GM19328 (cell line): ENCODE data around the gene SNAPIN.

Experiments used
- ATAC-seq: cut with Tn5 transposase; IDR thresholded peaks from one replicate; pipeline ENCODE4 v1.9.1; 2021; ENCODE audit warnings: mild to moderate bottlenecking, moderate library complexity; ENCODE audit not compliant: unreplicated experiment

Gene SNAPIN

DNA sequence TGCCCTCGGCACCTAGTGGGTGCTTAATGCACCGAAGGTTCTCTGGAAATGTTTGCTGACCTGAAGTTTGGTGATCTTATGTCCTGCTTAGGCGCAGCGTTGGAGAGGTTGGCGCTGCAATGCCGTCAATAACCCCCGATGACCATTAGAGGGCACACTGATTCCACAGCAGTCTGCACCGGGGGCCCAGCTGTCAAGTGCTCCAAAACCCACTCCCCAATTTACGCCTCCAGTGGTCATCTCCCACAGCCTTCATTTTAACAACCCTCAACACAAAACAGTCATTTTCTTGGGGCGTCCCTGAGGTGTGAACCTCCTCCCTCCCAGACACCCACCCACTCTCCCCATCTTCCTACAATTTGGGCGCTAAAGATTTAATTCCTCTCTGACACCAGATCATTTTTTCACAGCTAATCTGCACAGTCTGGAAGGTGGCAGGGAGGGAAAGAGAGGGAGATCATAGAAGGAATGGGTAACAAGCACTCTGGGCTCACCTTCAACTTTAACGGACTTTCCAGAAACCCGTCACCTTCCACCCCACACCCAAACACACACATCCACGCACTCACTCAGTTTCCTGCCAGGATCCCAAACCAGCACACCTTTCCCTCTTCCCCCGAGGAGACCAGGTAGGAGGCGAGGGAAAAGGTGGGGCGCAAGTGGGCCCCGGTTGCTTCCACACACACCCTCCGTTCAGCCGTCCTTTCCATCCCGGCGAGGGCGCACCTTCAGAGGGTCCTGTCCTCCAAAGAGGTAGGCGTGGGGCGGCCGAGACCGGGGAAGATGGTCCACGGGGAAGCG is 19.4 kb downstream of the SNAPIN start:
- ATAC-seq, result no peak

DNA sequence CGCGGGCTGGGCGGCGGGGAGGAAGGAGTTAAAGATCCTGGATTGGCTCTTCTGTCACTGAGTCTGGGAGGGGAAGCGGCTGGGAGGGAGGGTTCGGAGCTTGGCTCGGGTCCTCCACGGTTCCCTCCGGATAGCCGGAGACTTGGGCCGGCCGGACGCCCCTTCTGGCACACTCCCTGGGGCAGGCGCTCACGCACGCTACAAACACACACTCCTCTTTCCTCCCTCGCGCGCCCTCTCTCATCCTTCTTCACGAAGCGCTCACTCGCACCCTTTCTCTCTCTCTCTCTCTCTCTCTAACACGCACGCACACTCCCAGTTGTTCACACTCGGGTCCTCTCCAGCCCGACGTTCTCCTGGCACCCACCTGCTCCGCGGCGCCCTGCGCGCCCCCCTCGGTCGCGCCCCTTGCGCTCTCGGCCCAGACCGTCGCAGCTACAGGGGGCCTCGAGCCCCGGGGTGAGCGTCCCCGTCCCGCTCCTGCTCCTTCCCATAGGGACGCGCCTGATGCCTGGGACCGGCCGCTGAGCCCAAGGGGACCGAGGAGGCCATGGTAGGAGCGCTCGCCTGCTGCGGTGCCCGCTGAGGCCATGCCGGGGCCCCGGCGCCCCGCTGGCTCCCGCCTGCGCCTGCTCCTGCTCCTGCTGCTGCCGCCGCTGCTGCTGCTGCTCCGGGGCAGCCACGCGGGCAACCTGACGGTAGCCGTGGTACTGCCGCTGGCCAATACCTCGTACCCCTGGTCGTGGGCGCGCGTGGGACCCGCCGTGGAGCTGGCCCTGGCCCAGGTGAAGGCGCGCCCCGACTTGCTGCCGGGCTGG is 20.2 kb downstream of the SNAPIN start, which contains the start of gene NPR1:
Gene NPR1 (plus strand): TSS at position 170 of the 818 bp plus-strand sequence. CDS start 421 bp downstream, at position 591.
- ATAC-seq, result no peak

DNA sequence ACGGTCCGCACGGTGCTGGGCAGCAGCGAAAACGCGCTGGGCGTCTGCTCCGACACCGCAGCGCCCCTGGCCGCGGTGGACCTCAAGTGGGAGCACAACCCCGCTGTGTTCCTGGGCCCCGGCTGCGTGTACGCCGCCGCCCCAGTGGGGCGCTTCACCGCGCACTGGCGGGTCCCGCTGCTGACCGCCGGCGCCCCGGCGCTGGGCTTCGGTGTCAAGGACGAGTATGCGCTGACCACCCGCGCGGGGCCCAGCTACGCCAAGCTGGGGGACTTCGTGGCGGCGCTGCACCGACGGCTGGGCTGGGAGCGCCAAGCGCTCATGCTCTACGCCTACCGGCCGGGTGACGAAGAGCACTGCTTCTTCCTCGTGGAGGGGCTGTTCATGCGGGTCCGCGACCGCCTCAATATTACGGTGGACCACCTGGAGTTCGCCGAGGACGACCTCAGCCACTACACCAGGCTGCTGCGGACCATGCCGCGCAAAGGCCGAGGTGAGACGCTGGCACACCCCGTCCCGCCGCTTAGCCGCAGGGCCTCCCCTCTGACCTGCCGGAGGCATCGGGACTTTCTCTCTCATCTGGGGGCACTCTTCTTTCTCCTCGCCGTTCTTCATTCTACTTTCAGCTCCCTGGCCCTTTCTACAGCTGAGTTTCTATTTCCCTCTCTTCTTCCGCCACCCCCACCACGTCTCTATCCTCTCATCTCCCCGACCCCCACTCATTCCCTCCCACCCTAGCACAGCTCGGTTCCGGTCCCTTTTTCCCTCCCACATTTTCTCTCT is 21.0 kb downstream of the SNAPIN start:
- ATAC-seq, result no peak

DNA sequence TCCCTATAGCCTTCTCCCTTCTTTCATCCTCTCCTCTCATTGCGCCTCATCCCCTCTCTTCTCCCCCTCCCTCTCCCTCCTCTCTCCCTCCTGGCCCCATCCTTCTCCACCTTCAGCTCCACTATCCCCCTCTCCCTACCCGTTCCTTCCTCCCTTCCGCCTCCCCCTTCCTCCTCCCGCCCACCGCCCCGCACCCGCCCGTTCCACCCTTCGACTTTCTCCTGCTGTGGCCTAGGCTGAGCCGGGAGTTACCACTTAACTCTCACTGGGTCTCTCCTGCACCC is 21.6 kb downstream of the SNAPIN start:
- no peak for ATAC-seq

DNA sequence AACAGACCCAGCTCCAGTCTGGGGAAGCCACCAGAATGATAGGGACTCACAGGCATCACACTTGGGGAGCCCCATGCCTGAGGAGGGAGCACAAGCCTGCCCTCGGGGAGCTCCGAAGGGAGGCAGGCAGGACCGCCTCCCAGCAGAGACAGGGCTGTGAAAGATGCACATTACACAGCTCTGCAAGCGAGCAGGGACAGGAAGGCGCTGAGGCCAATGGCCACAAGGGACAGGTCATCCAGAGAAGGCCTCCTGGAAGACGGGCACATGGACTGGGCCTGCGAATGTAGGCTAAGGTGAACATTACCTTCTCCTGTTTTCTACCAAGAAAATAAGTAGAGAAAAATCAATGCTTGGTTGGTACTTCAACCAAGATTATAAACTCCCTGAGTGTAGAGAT is 24.2 kb downstream of the SNAPIN start:
- ATAC-seq, result no peak

DNA sequence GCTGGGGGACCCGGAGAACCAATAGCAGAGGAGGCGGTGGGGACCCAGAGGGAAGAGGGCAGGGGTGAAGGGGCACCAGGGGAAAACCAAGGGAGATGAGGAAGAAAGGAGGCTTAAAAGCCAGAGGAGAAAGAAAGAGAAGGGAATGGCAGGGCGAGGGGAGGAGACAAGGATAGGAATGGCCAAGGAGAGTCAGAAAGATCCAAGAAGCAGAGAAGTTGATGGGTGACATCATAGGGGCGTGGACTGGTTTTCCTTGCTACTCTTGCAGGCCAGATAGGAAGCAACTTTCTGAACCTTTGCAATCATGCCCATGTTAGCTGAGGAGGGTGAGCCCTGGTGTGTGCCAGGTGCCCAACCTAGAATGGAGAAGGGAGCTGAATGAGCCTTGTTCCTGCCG is 25.4 kb downstream of the SNAPIN start:
- no peak for ATAC-seq

DNA sequence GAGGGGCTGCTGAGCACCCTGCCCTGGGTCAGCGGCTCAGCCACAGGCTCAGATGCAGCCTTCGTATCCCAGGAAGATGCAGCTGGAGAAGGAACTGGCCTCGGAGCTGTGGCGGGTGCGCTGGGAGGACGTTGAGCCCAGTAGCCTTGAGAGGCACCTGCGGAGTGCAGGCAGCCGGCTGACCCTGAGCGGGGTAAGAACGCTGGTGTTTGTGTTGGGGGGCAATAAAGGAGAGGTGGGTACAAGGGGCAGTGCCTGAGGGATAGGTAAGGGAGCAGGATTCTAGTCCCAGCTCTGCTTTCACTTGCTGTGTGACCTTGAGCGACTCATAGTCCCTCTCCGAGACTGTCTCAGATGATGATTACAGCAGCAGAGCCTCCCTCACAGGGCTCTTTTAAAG is 26.4 kb downstream of the SNAPIN start:
- ATAC-seq, result no peak

- no peak for ATAC-seq
Measured at GRCh38 chr1:153685544-153686340, 27.2 kb downstream of the SNAPIN start.

- ATAC-seq, result no peak
Measured at GRCh38 chr1:153687346-153688125, 29.0 kb downstream of the SNAPIN start.

GRCh38 chr1:153688276-153688675 is 29.8 kb downstream of the SNAPIN start:
- ATAC-seq, result no peak

DNA sequence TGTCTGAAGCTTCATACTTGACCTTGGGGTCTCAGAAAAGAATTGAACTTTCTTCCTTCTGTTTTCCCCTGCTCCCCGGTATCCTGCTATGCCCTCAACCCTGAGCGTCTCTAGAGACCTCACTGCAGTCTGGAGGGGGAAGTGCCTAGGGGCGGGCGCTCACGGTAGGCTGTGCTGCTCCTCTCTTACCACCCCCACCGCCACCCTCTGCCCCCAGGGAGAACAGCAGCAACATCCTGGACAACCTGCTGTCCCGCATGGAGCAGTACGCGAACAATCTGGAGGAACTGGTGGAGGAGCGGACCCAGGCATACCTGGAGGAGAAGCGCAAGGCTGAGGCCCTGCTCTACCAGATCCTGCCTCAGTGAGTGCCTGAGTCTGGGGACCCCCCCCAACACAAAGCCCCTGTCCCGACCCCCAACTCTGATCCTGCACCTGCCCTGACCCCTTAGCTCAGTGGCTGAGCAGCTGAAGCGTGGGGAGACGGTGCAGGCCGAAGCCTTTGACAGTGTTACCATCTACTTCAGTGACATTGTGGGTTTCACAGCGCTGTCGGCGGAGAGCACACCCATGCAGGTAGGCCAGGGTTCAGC is 30.3 kb downstream of the SNAPIN start:
- ATAC-seq, result no peak

- no peak for ATAC-seq
Measured at GRCh38 chr1:153693466-153693865, 35.0 kb downstream of the SNAPIN start.

- ATAC-seq, result no peak
Measured at GRCh38 chr1:153696741-153697140, 38.2 kb downstream of the SNAPIN start.

DNA sequence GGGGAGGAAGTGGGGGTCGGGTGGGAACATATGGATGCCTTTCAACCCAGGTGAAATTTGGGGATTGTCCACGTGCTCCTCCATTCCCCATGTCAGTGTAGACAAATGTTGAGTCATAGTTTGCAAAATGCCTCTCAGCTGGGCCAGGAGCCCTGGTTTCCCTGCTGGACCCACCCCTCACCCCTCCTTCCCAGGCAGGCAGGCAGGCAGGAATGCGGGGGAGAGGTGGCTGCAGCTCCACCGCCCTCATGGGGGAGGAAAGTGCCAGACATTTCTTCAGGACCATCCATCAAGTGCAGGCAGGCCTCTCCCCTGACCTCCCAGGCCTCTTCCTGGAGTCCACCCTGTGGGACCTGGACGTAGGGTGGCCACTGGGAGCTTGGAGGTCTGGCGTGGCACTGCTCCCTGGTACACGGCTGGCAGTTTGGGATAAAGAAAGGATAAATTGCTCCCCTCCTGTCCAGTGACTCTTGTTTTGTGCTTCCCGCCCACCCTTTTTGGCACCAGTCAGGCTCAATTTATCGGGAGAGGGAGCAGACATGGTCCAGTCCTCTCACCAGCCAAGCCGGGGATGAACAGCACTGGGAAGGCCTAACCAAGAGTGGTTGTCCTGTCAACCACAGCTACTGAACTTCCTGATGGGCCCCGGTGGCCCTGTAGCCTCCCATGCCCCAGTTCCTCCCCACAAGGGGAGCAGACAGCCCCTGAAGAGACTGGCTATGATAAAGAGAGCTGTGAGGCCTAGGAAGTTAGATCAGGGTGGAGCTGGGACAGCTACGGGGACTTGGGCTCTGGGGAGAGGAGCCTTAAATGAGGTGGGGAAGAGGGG is 38.9 kb downstream of the SNAPIN start:
- no peak for ATAC-seq

DNA sequence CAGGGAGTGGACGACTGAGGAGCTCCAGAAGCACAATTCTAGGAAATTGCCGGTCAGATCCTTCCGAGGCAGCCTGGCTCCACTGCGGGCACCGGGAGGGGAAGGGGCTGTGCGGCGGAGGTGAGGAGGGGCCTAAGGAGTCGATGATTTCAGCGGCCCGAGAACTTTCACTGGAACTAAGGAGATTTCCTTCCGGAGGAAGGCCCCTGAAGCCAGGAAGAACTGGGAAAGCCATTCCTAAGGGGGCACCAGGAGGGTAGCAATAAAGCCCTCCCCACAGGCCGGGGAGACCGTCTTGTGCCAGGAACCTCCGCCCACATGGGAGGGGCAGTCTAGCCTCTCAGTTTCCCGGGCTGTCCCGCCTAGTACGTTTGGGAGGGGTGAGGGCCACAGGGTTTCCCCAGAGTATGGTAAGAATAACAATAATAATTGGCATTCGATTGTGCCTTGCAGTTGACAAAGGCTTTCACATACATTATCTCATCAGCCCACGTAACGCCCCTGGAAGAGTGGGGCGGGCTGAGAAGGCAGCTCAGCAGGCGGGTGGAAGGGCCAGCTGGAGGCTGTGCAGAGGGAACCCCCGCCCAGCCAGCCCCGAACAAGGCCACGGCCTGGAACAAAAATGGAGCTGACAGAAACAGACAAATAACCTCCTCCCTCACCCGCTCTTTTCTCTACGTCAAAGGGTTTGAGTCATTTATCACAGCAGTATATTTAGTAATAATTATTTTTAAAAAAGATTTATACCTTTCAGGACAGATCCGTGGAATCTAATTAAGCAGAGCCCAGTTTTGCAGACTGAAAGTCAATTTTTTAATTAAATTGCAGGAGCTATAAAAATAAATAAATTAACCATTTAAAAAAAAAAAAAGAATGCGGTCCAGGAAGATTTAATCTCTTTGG is 39.8 kb downstream of the SNAPIN start:
- no peak for ATAC-seq

DNA sequence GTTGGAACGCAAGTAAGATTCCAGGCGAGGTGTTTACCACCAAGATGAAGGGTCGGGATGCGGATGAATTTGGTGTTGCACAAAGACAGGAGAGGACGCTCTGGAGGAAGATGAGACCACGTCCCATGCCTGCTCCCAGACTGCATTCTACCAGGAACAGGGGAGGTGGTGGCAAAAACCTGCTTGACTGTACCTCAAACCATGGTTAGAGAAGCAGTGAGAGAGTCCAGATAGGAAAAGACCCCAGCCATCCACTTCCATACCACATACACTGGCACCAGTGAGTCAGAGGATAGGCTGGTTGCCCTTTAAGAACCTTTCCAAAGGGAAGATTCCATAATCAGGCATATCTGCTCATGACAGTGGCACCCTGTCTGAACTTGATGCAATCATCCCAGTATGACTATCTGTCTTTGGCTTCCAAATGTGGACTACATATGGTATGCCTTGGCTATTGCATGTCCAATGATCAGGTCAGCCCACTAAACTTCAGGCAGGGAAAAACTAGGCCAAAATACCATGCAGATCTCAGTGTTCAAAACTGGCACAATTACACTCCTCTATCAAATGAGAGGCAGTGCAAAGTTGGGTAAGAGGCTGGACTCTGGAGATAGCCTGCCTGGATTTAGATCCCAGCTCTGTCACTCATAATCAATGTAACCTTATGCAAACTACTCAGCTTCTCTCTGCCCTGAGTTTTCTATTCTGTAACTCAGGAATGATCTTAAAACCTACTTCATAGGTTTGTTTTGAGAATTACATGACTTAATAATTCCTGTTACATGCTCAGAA is 40.6 kb downstream of the SNAPIN start:
- ATAC-seq, result no peak

DNA sequence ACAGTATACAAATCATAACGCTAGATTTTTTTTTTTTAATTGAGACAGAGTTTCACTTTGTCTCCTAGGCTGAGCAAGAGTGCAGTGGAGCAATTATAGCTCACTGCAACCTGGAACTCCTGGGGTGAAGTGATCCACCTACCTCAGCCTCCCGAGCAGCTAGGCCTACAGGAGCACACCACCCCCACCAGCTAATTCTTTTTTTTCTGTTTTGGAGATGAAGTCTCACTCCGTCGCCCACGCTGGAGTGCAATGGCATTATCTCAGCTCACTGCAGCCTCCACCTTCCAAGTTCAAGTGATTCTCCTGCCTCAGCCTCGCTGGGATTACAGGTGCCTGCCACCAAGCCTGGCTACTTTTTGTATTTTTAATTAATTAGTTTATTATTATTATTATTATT is 41.3 kb downstream of the SNAPIN start:
- ATAC-seq, result no peak
